Fibroblast of villous mesenchyme (primary cell): ENCODE data around the gene CCDC106. TPM values are rescaled to one million over a fixed set of nuclear protein-coding genes. Genes with fewer than 3 reads are reported as not detected.

ENCODE experiments used
- DNase-seq: peaks from one replicate; pipeline ENCODE4 v3.0.0-alpha.2; 2010; ENCODE audit warnings: low read depth
- H3K4me3 ChIP-seq: 2 replicates; pipeline ENCODE4 v1.5.1; 2011; ENCODE audit warnings: low read depth, mild to moderate bottlenecking, low read length
- total RNA-seq: library from RNA; depleted of rRNA; stranded (reverse); fragments of >200 nt; gene quantifications from 2 replicates; pipeline ENCODE4 v1.2.3, GENCODE V29; 2012
- TF ChIP-seq, protein P1 (sequence below): IDR thresholded peaks from 2 replicates; pipeline ENCODE4 v1.5.1; 2012; ENCODE audit warnings: low read depth, mild to moderate bottlenecking, low read length; ENCODE audit not compliant: insufficient read depth

CCDC106 gene
- total RNA-seq, 1 donor: 7.8 TPM

DNA sequence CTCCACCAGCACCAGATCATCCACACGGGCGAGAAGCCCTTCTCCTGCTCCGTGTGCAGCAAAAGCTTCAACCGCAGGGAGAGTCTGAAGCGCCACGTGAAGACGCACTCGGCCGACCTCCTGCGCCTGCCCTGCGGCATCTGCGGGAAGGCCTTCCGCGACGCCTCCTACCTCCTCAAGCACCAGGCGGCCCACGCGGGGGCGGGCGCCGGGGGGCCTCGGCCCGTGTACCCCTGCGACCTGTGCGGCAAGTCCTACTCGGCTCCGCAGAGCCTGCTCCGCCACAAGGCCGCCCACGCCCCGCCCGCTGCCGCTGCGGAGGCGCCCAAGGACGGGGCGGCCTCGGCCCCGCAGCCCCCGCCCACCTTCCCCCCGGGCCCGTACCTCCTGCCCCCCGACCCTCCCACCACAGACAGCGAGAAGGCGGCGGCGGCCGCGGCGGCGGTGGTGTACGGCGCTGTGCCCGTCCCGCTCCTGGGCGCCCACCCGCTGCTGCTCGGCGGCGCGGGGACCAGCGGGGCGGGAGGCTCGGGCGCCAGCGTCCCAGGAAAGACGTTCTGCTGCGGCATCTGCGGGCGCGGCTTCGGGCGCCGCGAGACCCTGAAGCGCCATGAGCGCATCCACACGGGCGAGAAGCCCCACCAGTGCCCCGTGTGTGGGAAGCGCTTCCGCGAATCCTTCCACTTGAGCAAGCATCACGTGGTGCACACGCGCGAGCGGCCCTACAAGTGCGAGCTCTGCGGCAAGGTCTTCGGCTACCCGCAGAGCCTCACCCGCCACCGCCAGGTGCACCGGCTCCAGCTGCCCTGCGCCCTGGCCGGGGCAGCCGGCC lies 33.1 kb upstream of the CCDC106 start:
- DNase-seq: no peak
- no peak overlapping the region for H3K4me3 ChIP-seq
- TF ChIP-seq, protein P1, sequence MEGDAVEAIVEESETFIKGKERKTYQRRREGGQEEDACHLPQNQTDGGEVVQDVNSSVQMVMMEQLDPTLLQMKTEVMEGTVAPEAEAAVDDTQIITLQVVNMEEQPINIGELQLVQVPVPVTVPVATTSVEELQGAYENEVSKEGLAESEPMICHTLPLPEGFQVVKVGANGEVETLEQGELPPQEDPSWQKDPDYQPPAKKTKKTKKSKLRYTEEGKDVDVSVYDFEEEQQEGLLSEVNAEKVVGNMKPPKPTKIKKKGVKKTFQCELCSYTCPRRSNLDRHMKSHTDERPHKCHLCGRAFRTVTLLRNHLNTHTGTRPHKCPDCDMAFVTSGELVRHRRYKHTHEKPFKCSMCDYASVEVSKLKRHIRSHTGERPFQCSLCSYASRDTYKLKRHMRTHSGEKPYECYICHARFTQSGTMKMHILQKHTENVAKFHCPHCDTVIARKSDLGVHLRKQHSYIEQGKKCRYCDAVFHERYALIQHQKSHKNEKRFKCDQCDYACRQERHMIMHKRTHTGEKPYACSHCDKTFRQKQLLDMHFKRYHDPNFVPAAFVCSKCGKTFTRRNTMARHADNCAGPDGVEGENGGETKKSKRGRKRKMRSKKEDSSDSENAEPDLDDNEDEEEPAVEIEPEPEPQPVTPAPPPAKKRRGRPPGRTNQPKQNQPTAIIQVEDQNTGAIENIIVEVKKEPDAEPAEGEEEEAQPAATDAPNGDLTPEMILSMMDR: no peak

DNA sequence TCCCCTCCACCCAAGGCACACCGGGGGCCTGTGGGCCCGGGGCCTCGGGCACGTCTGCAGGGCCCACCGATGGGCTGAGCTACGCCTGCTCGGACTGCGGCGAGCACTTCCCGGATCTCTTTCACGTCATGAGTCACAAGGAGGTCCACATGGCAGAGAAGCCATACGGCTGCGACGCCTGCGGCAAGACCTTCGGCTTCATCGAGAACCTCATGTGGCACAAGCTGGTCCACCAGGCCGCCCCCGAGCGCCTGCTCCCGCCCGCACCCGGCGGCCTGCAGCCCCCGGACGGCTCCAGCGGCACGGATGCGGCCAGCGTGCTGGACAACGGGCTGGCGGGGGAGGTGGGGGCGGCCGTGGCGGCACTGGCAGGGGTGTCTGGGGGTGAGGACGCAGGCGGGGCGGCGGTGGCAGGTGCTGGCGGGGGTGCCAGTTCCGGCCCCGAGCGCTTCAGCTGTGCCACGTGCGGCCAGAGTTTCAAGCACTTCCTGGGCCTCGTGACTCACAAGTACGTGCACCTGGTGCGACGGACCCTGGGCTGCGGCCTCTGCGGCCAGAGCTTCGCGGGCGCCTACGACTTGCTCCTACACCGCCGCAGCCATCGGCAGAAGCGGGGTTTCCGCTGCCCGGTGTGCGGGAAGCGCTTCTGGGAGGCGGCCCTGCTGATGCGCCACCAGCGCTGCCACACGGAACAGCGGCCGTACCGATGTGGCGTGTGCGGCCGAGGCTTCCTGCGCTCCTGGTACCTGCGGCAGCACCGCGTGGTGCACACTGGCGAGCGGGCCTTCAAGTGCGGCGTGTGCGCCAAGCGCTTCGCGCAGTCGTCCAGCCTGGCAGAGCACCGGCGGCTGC lies 32.2 kb upstream of the CCDC106 start:
- DNase-seq: no peak
- TF ChIP-seq, protein P1: no peak
- no peak overlapping the region for H3K4me3 ChIP-seq

DNA sequence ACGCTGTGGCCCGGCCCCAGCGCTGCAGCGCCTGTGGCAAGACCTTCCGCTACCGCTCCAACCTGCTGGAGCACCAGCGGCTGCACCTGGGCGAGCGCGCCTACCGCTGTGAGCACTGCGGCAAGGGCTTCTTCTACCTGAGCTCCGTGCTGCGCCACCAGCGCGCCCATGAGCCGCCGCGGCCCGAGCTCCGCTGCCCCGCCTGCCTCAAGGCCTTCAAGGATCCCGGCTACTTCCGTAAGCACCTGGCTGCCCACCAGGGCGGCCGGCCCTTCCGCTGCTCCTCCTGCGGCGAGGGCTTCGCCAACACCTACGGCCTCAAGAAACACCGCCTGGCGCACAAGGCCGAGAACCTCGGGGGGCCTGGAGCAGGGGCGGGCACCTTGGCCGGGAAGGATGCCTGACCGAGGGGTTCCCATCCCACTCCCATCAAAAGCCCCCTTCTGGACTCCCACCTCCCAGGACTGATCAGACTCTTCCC lies 31.6 kb upstream of the CCDC106 start:
- TF ChIP-seq, protein P1: no peak
- DNase-seq: no peak
- H3K4me3 ChIP-seq: no peak overlapping the region

DNA sequence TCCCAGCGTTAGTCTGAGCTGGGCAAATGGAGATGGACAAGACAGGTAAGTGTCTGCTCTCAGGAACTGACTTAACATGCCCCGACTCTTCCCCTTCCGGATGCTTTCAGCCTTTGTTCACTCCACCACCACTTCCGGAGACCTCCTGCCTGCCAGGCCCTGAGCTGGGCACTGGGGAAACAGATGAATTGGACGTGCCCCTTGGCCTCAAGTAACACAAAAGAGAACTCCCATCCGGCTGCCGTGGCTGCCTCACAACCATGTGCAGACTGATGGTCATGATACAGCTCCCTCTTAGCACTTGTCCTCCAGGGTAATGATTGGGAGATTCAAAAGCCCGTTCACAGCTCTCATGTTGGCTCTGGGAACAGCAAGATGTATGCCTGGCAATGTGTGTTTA lies 30.6 kb upstream of the CCDC106 start:
- H3K4me3 ChIP-seq: no peak overlapping the region
- no peak for DNase-seq
- TF ChIP-seq, protein P1: no peak

DNA sequence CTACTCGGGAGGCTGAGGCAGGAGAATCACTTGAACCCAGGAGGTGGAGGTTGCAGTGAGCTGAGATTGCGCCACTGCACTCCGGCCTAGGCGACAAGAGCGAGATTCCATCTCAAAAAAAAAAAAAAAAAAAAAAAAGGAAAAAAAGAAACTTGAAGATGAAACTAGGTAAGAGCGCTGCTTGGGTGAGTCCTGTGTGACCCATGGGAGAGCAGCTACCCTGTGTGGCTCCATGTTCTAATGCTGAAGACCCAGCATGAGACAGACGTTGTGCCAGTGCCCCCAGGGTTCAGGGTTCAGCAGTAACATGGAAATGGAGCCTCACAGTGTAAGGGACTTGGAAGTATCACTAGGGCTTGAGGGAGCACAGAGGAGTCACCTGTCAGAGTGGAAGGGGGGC lies 29.6 kb upstream of the CCDC106 start:
- no peak overlapping the region for H3K4me3 ChIP-seq
- TF ChIP-seq, protein P1: no peak
- no peak for DNase-seq

DNA sequence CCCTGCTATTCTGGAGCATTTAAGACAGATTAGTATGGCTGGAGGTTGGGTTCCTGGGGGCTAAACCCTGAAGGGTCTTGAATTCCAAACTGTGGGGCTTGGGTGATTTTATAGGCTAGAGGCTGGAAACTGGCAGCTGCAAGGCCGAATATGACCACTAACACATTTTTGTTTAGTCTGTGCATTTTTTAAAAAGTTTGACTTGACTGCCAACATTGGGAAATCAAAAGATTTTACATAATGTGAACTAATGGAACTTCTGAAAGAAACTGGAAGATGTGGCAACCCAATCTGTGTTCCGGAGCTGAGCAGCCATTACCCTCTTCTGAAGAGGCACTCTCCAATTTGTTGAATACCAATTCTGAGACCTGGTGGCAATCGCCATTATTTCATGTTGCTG lies 28.7 kb upstream of the CCDC106 start:
- no peak overlapping the region for H3K4me3 ChIP-seq
- TF ChIP-seq, protein P1: no peak
- DNase-seq: peak; percentile 74
